Left cardiac atrium (tissue), 4 donors: ENCODE data around the gene BCAP31. TPM values are rescaled to one million over a fixed set of nuclear protein-coding genes. Genes with fewer than 3 reads are reported as not detected.
"Not testable (repeated sequence)": the region's sequence is repeated elsewhere in the genome, so short reads cannot be mapped to it uniquely, and the experiment has no call there.

ENCODE experiments used
- ATAC-seq, 2 donors: fragments of 200-7000 bp; cut with Tn5 transposase; one replicate each; pipeline ENCODE4 v1.9.1; 2020; ENCODE audit warnings: mild to moderate bottlenecking in 2 of 2, moderate library complexity in 2 of 2
- DNase-seq: peaks from one replicate; pipeline ENCODE4 v3.0.0-alpha.2; 2020
- intact Hi-C, 2 donors: fragments of 100-400 bp; cut with DNase I; formaldehyde crosslinking; loops; one replicate each; pipeline versions ENCODE4 v1.14.1 to v1.15.1; 2022 to 2023
- total RNA-seq, 2 donors: library from RNA; stranded (reverse); fragmentation: NEBNext Ultra II Directional; extraction: Animal tissue kit (Norgen Biotek cat#: 25700); gene quantifications; one replicate each; pipeline ENCODE4 v1.2.1, GENCODE V29; 2021
- donor health status: DM: no; HTN: yes; CAD: no.
- donor health status: DM: no; HTN: yes; CAD: no; lungs with severe emphysema.
- donor health status: DM: yes; HTN: yes; CAD: no.
- donor health status: Dilated cardiomyopathy.

BCAP31 gene
- total RNA-seq, 2 donors from 2014 or later: 123 to 159 TPM

DNA sequence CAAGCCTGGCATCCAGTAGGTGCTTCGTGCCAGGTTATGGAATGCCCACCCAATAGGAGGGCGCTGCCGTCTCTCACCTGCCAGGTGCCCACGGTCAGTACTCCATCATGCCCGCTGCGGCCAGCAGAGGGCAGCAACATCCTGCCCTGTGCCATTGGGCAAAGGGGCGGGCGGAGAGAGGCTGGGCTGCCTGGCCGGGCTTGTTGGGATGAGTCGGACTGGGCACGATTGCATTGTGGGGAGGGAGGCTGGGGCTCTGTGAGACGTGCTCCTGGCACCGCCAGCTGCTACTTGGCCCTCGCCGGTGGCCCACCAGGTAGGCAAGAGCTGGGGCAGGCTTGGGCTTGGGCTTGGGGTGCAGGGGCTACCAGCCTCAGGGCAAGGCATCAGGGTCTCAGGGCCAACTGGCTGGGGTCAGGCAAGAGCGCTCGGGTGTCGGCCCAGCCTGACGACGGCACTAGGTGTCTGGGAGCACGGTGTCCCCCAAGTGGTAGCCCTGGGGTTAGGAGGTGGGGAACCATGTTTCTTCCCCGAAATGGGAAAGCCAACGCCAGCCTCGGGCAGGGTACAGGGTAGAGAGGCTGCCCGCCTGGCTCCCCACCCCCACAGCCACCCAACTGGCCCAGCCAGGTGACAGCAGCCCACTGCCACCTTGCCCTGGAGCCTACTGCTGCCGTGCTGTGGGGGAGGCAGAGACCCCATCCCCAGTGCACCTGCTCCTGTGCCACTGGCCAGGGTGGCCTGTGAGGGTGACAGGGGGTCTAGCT lies 40.0 kb upstream of the BCAP31 start, which contains the start of gene PLXNB3:
PLXNB3 (plus strand) TSS at position 261 of the 767 bp plus-strand sequence. CDS start 1,287 bp downstream, outside the sequence.
- ATAC-seq (peak; percentile 81 to 84), DNase-seq (peak; percentile 83)
- intact Hi-C loops: loop anchor here (5.0 kb wide), 2 partner anchors 188 to 193 kb away; no protein-coding TSS in a partner anchor

DNA sequence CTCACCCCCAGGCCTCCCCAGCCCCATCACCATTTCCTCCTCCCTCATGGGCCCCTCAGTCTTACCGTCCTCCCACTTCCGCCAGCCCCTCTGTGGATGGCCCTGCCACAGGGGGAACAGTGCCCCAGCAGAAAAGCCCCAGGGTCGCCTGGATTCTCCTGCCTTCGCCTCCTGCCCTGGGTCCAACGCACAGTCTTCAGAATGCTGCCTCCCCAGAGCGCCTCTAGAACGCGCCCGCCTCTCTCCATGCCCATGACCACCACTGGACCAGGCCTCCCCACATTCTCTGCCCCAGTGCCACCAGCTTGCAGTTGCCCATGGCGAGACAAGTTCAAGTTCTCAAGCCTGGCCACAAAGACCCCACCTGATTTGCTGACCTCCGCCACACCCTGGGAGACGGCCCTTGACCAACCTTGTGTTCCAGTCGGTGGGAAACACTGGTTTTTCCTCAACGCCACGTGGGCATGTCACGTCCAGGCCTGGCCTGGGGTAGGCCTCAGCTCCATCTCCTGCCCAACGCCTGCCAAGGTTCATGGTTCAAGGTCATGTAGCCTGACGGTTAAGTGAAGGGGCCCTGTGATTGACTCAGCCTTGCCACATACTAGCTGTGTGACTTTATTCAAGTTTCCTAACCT lies 39.2 kb upstream of the BCAP31 start:
- intact Hi-C loops: loop anchor here (5.0 kb wide), 2 partner anchors 189 to 194 kb away; no protein-coding TSS in a partner anchor
- DNase-seq (no peak), ATAC-seq (no peak)

DNA sequence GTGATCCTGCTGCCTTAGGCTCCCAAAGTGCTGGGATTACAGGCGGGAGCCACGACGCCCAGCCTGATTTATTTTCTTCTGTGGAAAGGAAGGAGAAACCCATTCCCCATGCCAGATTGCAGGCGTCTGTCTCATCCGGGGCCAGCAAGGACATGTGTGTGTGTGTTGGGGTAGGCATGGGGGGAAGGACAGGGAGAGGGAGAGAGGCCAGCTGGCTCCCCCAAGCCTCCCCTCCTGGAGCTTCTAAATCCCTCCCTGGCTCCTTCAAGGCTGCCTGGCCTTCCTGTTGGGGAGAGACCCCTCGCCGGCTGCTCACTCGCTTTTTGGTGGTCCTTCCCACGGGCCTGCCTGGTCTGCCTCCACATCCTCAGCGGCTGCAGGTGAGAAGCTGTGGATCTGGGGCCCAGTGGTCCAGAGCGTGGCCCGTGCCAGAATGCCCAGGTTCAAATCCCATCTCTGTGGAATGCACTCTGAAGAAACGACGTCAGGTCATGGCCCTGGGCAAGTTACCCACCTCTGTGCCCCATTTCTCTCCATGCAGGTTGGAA lies 38.5 kb upstream of the BCAP31 start:
- DNase-seq: no peak
- intact Hi-C loops: loop anchor here (5.0 kb wide), 2 partner anchors 190 to 195 kb away; no protein-coding TSS in a partner anchor
- ATAC-seq: no peak

DNA sequence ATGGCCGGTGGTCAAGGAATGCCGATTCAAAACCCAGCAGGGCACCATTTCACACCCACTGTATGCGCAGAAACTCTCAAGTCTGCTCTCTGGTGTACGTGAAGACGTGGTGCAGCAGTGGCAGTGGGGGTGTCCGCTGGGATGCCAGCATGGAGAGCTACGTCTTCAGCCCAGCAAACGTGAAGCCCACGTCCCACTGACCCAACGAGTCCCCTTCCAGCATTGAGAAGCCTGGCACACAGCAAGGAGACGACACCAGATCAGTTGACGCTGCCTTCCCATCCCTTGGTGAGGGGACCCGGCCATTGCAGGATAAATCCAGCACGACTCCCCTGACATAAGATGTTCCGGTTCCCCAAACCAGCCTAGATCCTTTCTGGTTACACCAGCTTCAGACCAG lies 37.7 kb upstream of the BCAP31 start:
- no peak for ATAC-seq
- DNase-seq: no peak
- intact Hi-C loops: loop anchor here (5.0 kb wide), 2 partner anchors 190 to 195 kb away; no protein-coding TSS in a partner anchor

DNA sequence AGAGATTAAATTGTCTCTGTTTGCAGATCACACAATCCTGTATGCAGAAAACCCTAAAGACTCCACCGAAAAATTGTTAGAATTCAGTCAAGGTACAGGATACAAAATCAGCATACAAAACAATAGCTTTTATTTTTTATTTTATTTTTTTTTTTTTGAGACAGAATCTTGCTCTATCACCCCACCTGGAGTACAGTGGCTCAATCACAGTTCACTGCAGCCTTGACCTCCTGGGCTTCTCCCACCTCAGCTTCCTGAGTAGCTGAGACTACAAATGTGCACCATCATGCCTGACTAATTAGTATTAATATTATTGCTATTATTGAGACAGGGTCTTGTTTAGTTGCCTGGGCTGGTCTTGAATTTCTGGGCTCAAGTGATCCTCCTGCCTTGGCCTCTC lies 30.9 kb upstream of the BCAP31 start:
- ATAC-seq: no peak
- DNase-seq: no peak
- intact Hi-C loops: no loop called here

DNA sequence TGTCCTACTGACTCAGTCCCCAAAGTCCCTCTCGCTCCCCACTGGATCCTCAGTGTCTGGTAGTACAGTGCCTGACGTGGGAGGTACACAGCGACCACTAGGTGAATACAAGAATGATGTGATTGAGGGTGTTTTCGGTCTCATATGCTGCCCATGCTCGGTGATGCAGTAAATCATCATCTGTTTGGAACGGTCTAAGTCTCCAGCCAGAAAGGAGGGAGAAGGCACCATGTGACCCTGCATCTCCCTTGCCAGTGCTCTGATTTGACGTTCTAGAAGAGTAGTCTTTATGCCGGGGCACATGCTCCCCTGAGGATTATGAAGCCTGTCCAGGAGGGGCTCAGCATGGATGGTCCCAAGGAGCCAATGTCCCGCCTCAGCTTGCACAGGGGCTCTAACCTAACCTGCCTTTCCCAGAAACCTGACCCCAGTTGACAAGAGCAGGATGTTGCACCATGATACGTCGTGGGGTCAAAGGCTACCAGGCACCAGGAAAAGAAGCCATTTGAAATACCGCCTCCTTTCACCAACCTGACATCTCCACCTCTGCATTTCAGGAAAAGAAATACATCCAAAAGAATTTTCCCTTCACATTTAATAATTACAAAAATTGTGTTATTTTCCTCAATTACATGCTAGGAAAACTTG lies 26.1 kb upstream of the BCAP31 start:
- intact Hi-C loops: no loop called here
- ATAC-seq (no peak), DNase-seq (no peak)

DNA sequence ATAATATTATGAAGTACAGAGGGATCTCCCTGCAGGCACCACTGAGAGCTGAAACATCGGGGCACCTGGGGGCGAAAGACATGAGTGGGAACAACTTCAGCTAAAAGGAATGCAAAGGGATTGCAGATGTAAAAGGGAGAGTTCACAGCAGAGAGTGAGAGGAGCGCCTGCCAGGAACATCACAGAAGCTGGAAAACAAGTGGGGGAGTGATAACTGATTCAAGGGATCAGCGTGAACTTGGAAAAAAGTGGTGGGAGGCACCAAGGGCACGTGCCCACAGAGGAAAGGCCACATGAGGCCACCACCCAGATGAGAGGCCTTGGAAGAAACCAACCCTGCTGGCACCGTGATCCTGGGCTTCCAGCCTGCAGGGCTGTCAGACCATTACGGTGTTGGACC lies 24.8 kb upstream of the BCAP31 start:
- intact Hi-C loops, DNase-seq, ATAC-seq: not testable (repeated sequence)

DNA sequence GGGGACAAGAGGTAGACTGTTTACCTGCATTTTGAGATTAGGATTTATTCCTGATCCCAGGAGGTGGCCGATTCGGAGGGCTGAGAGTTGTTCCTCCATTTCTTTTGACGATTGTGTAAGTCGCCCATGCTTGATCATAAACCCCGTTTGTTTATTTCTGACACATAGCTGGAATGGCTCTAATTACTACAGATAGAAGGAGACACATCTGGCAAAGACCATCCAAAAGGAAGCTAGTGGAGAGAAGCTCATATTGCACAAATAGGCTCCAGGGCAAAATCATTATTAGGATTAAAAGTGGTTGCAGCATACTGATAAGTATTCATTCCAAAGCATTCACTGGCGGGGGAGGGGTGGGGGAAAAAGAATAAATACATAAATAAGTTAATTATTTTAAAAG lies 22.8 kb upstream of the BCAP31 start:
- ATAC-seq, DNase-seq, intact Hi-C loops: not testable (repeated sequence)

DNA sequence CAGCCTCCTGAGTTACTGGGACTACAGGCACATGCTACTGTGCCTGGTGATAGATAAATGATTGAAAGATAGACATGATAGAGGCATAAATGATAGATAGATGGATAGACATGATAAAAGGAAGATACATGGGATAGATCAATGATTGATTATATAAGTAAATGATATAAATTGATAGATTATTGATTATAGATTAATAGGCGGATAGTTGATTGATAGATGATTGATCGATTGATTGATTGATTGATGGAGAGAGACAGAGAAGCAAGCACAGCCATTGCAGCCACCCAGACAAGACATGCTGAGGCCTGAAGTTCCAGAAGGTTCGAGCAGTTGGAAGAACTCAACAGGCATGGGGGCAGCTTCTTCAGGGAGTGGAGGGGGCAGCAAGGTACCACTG lies 22.2 kb upstream of the BCAP31 start:
- ATAC-seq (no peak), DNase-seq (no peak)
- intact Hi-C loops: no loop called here

DNA sequence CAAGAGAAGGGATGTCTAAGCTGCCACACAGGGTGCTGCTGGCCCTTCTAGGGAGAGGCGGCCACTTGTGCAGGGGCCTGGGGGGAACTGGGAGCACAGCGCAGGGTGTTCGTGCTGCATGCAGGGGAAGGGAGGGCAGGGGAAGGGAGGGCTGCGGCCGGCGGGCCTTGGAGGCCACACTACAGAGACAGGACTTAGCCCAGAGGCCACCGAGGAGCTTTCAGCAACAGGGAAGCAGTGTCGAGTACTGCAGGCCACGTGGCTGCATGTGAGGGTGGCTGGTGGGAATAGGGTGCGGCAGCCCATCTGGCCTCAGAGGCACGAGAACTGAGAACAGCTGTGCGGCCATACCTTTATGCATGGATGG lies 20.9 kb upstream of the BCAP31 start:
- ATAC-seq, intact Hi-C loops, DNase-seq: not testable (repeated sequence)

DNA sequence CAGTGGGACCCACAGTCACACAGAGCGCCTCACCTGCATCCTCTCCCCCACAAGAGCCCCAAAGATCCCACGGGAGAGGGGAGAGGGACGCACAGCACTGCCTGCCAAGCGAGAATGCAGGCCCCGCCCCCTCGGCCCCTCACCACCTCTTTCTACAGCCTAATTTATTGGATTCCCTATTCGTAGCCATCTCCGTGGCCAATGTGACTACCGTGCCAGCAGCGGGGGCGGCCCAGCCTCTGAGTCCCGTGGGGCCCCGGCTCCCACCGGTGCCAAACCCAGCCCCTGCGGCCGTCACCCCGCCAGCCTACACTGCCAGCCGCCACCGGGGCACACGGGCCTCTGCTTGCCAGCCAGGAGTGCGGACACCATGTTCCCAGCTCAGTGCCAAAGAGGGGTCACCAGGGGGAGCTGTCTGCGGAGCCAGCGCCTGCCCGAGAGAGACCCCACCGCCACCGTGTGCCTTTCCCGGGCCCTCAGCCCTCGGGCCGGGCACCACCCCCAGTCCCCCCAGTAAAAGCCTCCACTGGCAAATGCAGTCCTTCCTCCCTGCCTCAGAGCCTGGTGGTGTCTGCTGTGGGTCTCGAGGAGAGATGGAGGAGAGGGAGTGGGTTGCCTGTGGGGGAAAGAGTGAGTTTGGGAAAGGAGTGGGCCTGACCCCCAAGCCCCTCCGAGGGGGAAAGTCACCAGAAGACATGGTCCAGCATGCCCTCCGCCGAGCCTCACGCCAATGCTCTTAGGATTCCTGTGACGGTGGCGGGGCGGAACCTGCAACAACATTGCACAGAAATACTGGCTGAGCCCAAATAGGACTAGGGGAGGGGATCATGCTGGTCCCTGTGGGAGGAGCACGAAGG lies 20.3 kb upstream of the BCAP31 start:
- DNase-seq (no peak), ATAC-seq (peak in 1 of 2 donors; percentile 38)
- intact Hi-C loops: no loop called here

DNA sequence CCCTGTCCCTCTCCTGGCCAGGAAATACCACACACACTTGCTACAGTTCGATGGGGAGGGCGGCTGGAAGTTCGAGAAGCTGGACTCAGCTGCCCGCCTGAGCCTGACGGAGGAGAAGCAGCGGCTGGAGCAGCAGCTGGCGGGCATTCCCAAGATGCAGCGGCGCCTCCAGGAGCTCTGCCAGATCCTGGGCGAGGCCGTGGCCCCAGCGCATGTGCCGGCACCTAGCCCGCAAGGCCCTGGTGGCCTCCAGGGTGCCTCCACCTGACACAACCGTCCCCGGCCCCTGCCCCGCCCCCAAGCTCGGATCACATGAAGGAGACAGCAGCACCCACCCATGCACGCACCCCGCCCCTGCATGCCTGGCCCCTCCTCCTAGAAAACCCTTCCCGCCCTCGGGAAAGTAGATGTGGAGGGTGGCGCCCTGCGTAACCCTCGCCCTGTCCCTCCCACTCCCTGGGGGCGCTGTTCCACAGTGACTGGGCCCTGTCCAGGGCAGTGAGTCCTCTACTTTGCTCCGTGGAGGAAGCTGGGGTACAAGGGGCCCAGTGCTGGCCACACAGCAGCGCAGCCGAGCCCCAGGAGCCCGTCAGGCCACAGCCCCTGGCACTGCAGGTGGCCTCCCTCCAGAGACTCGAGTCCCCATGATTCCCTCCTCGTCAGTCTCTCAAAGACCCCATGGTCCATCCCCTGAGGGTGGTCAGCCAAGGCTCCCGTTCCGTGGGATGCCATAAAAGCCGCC lies 19.5 kb upstream of the BCAP31 start:
- DNase-seq (peak; percentile 61), ATAC-seq (peak in 1 of 2 donors; percentile 27)
- intact Hi-C loops: not testable (repeated sequence)

DNA sequence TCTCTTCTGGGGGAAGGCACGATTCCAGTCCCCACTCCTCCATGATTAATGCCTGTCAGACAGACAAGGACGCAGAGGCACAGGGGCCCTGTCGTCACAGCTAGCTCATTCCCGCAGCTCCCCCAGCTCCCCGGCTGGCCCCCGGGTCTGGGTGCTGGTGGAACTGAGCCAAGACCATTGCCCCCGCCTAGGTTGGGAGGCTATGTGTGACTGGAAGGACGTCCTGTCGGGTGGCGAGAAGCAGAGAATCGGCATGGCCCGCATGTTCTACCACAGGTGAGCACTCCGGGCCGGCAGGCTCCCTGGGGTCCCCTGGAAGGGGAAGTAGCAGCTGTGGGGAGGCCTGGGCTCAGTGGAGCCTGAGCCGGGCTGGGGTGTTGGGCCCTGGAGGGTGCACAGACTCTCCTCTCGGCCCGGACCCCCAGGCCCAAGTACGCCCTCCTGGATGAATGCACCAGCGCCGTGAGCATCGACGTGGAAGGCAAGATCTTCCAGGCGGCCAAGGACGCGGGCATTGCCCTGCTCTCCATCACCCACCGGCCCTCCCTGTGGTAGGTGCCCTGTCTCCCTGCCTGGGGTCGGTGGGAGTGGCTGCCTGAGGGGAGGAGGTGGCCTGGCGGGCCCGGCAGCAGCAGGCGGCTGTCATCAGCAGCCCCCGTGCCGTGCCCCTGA lies 18.7 kb upstream of the BCAP31 start:
- DNase-seq, ATAC-seq, intact Hi-C loops: not testable (repeated sequence)

DNA sequence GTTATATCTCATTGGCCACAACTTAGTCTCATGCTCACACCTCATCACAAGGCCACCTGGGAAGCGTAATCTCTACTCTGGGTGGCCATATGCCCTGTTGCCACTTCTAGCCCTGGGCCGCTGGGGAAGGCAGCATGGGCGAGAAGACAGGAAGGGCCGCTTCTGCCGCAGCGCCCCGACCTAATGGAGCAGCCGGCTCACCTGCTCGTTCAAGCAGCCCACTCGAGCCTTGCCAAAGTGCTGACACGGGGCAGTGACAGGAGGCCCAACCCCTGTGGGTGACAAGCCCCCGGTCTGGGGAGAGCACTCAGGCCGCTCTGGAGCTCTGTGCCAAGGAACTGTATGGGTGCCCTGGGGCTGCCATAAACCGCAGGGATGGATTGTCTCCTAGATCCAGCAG lies 17.9 kb upstream of the BCAP31 start:
- ATAC-seq, DNase-seq, intact Hi-C loops: not testable (repeated sequence)

DNA sequence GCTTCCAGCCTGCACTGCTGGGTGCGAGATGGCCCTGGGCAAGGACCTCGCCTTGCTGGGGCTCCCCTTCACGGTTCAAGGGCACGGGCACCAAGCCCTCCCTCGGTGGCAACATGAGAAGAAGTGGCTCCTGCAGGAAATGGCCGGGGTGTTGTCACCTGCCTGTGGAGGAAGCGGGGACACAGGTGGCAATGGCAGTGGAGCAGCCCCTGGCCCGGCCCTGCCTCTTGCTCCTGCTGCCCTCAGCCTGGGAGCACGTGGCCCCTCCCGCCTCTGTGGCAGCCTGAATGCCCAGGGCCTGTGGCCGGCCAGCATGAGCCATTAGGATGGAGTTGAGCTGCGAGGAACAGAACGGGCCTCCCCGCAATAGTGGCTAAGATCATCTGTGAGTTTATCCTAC lies 17.3 kb upstream of the BCAP31 start:
- intact Hi-C loops: no loop called here
- ATAC-seq (no peak), DNase-seq (no peak)

DNA sequence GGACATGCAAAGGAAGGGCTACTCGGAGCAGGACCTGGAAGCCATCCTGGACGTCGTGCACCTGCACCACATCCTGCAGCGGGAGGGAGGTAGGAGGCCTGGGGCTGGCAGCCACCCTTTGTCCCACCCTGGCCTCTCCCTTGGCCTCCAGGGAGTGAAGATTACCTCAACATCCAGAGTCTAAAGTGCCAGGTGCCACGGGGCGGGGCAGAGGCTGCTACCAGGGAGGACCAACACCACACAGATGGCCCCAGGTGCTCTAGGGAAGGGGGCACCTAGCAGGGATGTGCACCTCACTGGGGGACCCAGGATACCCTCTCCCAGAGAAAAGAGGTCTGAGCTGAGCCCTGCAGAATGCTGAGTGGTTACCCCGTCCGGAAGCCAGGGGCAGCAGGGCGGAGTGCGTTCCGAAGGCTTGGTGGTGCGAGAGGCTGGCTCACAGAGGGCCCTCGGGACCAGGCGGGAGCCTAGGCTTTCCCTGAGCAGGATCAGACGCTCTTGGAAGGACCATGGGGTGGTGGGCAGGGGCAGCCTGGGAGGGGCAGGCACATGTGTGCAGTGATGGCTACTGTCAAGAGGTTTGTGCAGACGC lies 16.5 kb upstream of the BCAP31 start:
- no peak for DNase-seq
- intact Hi-C loops: no loop called here
- ATAC-seq: no peak
